Measurements from ENCODE around the gene HMGB1. TPM values are rescaled to one million over a fixed set of nuclear protein-coding genes. Genes with fewer than 3 reads are reported as not detected.

HMGB1 gene
- total RNA-seq, 3 donors from 2014 or later: 178 to 303 (median 259) TPM

DNA sequence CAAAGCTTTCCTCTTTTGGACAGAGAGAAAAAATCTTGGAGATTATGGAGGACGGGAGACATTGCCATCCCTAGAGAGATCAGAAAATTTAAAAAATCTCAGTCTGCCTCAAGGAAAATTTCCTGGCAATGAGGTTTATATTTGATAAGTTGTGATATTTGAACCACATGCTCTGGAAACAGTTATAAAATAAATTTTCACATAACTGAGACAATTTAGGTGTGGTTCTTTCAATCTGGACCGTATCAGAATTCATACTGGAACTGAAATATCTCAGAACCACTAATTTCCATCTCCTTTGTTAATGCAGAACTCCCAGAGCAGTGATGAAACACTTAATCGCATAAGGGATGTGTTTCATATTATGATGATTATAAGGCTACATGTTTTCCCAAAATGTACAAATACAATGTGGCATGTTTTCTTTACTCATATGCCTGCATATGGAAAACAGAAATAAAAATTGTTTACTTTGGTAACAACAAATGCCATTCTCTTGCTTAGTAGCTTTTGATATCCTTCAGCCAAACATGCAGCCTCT, 29.8 kb downstream of the HMGB1 start:
- Histone ChIP-seq H3K4me3 (no peak overlapping the region), H3K4me1 (ENCODE audit: low read depth) (no peaks in the 10 kb centered on the region), H3K9me3 (no peaks in the 10 kb centered on the region), H3K36me3 (ENCODE audit: low read depth) (no peaks in the 10 kb centered on the region)
- no peak for DNase-seq
- TF ChIP-seq, protein P1, sequence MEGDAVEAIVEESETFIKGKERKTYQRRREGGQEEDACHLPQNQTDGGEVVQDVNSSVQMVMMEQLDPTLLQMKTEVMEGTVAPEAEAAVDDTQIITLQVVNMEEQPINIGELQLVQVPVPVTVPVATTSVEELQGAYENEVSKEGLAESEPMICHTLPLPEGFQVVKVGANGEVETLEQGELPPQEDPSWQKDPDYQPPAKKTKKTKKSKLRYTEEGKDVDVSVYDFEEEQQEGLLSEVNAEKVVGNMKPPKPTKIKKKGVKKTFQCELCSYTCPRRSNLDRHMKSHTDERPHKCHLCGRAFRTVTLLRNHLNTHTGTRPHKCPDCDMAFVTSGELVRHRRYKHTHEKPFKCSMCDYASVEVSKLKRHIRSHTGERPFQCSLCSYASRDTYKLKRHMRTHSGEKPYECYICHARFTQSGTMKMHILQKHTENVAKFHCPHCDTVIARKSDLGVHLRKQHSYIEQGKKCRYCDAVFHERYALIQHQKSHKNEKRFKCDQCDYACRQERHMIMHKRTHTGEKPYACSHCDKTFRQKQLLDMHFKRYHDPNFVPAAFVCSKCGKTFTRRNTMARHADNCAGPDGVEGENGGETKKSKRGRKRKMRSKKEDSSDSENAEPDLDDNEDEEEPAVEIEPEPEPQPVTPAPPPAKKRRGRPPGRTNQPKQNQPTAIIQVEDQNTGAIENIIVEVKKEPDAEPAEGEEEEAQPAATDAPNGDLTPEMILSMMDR (IDR thresholded peaks at IDR 0.05): no peak
- intact Hi-C loops (cut with DNase I, micrococcal nuclease): no loop called here
- no peak for ATAC-seq

DNA sequence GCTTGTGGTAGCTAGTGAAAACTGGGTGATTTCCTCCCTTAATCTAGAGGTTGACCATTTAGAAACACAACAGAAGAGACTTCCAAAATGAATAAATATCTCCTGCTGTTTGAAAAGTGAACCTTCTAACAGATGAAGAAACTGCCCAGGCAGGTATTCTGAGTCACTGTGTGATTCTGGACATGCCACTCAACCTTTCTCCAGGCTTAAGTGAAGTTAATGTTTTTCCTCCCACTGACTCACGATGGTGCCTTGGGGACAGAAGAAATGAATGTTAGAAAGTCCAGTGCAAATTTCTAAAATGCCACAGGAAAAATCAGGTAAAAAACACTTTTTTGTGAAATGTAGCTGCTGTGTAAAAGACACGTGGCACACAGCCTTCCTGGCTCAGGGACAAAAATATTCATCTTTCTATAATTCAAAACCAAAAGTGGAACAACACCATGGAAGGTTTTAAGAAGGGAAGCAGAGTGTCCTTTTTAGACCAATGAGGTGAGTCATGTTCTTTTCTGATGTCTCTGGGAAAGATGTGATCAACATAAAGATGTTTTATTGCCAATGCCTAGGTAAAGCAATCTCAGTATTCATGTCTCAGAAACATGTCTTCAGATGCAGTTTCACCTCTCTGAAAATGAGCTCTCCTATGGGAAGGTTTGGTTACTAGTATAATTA, 34.3 kb downstream of the HMGB1 start:
- ATAC-seq (no peak), DNase-seq (no peak)
- Histone ChIP-seq H3K9me3 (no peaks in the 10 kb centered on the region), H3K4me3 (no peak overlapping the region), H3K36me3 (ENCODE audit: low read depth) (no peaks in the 10 kb centered on the region), H3K4me1 (ENCODE audit: low read depth) (no peaks in the 10 kb centered on the region)
- intact Hi-C loops (cut with DNase I, micrococcal nuclease): no loop called here
- TF ChIP-seq, protein P1 (IDR thresholded peaks at IDR 0.05): no peak

DNA sequence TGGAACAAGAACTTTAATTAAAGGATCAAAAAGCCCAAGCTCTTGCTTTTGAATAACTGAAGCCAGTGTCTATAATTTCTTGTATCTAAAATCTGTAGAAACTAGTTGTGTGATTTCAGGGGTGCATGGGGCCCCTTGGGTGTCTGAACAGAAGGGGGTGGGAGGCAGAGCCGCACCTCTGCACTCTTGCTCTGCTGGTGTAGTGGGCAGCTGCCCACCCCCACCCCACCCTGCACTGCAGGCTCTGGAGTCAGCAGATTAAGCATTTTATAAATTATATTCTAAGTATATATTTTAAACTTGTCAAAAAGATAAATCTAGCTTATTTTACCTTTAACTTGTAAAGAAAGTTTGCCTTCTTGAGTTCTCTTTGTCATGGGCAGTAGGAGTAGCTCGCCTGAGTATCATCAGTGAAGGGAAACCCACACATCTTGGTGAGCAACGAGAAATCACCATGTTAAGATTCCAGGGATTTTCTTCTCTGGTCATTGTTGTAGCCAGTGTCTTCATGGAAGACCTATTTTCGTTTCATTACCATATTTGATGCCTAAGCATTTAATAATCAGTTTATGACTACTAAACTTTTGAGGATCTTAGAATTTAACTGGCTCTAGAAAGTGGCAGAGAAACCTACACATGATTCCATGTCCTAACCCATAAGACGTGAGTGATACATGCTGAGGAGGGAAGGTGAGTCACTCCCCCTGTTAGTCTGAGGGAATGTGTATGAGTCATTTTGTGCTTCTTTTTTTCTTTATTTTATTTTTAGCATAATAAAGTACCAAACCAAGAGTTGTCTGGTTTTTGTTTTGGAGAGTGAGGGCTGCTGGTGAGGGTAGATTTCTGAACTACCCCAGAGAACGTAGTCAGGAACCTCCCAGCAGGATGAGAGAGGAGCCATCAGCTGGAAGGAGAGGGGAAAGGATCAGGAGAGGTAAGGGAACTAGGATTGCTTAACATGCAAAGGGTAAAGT, 35.7 kb downstream of the HMGB1 start:
- no peaks in the 10 kb centered on the region for H3K36me3 ChIP-seq (ENCODE audit: low read depth)
- intact Hi-C loops (cut with DNase I, micrococcal nuclease): no loop called here

DNA sequence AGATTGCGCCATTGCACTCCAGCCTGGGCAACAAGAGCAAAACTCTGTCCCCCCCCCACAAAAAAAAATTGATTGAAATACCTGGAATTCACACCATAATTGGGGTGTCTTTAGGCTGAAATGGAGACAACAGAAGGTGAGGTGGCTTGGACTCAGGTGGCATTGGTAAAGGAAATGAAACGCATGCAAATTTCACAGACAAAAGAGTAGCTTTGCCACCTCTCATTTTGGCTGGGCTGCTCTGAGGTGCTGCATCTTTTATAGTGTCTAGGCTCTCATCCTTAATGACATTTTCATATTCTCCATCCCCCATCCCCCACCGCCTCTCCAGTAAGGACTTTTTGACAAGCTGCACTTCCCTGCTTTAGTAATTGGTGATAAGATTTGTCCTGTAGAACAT, 36.5 kb downstream of the HMGB1 start:
- intact Hi-C loops (cut with DNase I, micrococcal nuclease): no loop called here

More for the DNA sequence above, 35.7 kb downstream of the HMGB1 start:
- ATAC-seq: peak; percentile 59
- no peak for DNase-seq
- Histone ChIP-seq H3K4me1 (ENCODE audit: low read depth) (no peaks in the 10 kb centered on the region), H3K4me3 (no peak overlapping the region), H3K9me3 (no peaks in the 10 kb centered on the region)
- TF ChIP-seq, protein P1 (IDR thresholded peaks at IDR 0.05): no peak

DNA sequence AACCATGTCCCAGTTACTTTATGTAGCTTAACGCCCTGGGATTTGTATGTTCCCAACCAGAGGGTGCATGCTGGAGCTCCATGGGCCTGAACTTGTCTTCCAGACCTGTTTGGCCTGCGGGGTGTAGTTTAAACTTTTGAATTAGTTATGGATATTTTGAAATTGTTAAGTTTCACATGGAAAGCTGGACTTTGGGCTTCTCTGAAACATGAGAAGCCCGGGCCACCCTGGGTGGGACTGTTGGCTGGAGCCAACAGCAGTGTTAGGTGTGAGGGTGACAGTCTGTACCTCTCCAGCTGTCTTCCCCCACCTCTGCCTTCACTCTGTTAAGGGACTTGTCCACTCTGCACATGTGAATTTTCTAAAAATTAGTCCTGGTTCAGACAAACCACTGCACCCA, 41.8 kb downstream of the HMGB1 start:
- DNase-seq (no peak), ATAC-seq (no peak)
- H3K9me3 ChIP-seq: no peaks in the 10 kb centered on the region
- intact Hi-C loops (cut with DNase I, micrococcal nuclease): no loop called here
- H3K4me1 ChIP-seq (ENCODE audit: low read depth): peaks cover 12% of the 10 kb centered on the region
- H3K4me3 ChIP-seq: no peak overlapping the region
- TF ChIP-seq, protein P1 (IDR thresholded peaks at IDR 0.05): no peak
- H3K36me3 ChIP-seq (ENCODE audit: low read depth): no peaks in the 10 kb centered on the region

More for the DNA sequence above, 36.5 kb downstream of the HMGB1 start:
- no peak for DNase-seq
- H3K4me1 ChIP-seq (ENCODE audit: low read depth): no peaks in the 10 kb centered on the region
- TF ChIP-seq, protein P1 (IDR thresholded peaks at IDR 0.05): no peak
- H3K36me3 ChIP-seq (ENCODE audit: low read depth): no peaks in the 10 kb centered on the region
- H3K9me3 ChIP-seq: no peaks in the 10 kb centered on the region
- no peak overlapping the region for H3K4me3 ChIP-seq
- no peak for ATAC-seq

All from mucosa of descending colon (tissue), 3 donors.